Retina (tissue), 1 donor: ENCODE data around the gene CCDC86.

Source experiments
- DNase-seq: peaks from one replicate; pipeline ENCODE4 v3.0.0-alpha.2; 2016

CCDC86 gene

DNA sequence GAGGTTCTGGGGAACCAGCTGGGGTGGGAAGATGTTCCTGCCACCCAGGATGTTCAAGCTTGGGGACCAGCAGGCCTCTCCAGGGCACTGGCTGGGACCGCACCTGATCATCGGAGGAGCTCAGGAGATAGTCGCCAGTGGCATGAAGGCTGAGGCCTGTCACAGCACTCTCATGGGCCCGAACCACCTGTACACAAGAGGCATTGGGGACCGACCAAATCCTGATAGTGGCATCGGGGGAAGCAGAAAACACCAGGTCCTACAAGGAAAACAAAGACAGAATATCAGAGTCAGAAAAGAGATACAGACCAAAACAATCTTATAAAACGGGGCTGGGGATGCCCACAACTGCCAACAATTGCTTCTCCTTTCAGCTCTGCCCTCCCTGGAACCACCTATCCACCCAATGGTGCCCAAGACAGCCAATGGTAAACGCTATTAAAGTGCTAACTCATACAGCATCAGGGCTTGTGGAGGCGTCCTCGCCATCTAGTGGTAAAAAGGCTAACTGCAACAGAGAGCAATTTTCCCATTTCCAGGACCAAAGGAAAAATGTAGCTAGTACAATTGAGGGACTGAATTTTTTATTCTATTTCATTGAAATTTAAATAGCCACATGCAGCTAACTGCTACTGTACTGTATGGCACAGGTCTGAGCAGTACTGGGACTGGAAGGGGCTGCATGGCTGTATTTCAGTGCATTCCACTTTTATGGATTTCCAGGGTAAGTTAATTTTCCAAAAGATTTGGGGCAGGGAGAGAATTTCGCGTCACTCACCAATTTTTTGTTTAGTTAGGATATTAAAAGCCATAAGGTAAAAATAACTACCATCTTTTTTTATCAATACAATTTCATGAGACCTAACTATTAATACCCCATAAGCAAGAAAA, 57.4 kb downstream of the CCDC86 start:
- peak; percentile 73 for DNase-seq

GRCh38 chr11:60899977-60900376, 58.1 kb downstream of the CCDC86 start:
- DNase-seq: no peak
